WTC11 (cell line): ENCODE data around the gene SLC24A3. TPM values are rescaled to one million over a fixed set of nuclear protein-coding genes. Genes with fewer than 3 reads are reported as not detected.

ENCODE experiments used
- ATAC-seq: fragments of 200-7000 bp; cut with Tn5 transposase; 2 replicates; pipeline ENCODE4 v1.10.0; 2021; ENCODE audit warnings: mild to moderate bottlenecking, moderate library complexity
- Bru-seq: library from RNA; stranded (reverse); fragments of 400-500 nt; gene quantifications from one replicate; lab custom pipeline; 2021; lab: Mats Ljungman, UMichigan
- CTCF ChIA-PET: fragments of 300-600 bp; sonication (Branson Sonifier 250); formaldehyde crosslinking; loops from one replicate; lab custom pipeline; 2021; ENCODE audit warnings: antibody characterized with exemption; lab: Charles Lee
- POLR2A ChIA-PET: fragments of 350-600 bp; sonication (Branson Sonifier 250); formaldehyde crosslinking; loops from one replicate; lab custom pipeline; 2021; ENCODE audit warnings: antibody characterized with exemption; lab: Charles Lee
- DNase-seq: peaks from one replicate; pipeline ENCODE4 v3.0.0; 2021; ENCODE audit warnings: low spot score
- H3K27ac Mint-ChIP-seq: 2 replicates; pipeline ENCODE4 v1.8.0; 2021; ENCODE audit warnings: mixed read lengths
- H3K27me3 Mint-ChIP-seq: 2 replicates; pipeline ENCODE4 v1.8.0; 2021; ENCODE audit warnings: low read depth, mild to moderate bottlenecking, moderate library complexity, mixed read lengths
- H3K36me3 Mint-ChIP-seq: 2 replicates; pipeline ENCODE4 v1.8.0; 2021; ENCODE audit warnings: mixed read lengths
- H3K4me1 Mint-ChIP-seq: 2 replicates; pipeline ENCODE4 v1.8.0; 2022; ENCODE audit warnings: mixed read lengths
- H3K4me3 Mint-ChIP-seq: 2 replicates; pipeline ENCODE4 v1.8.0; 2021; ENCODE audit warnings: mild to moderate bottlenecking, moderate library complexity, mixed read lengths
- H3K9me3 Mint-ChIP-seq: 2 replicates; pipeline ENCODE4 v1.8.0; 2021; ENCODE audit warnings: mixed read lengths
- ARID4B ChIP-seq: sonication (generic); formaldehyde crosslinking; IDR thresholded peaks from 2 replicates; pipeline ENCODE4 v1.8.0; 2023; ENCODE audit warnings: missing genetic modification reagents, mild to moderate bottlenecking, borderline replicate concordance
- CDX4 ChIP-seq: fragments of 250-450 bp; sonication (Bioruptor Pico); IDR thresholded peaks from 2 replicates; pipeline ENCODE4 v1.9.0; 2021; ENCODE audit warnings: moderate library complexity, mild to moderate bottlenecking, inconsistent platforms, borderline replicate concordance
- CREM ChIP-seq: sonication (generic); formaldehyde crosslinking; IDR thresholded peaks from 2 replicates; pipeline ENCODE4 v1.8.1; 2022; ENCODE audit warnings: mild to moderate bottlenecking, missing genetic modification reagents, moderate library complexity
- E2F4 ChIP-seq: sonication (generic); formaldehyde crosslinking; IDR thresholded peaks from 2 replicates; pipeline ENCODE4 v1.8.1; 2022; ENCODE audit warnings: low read depth, mild to moderate bottlenecking, moderate library complexity, missing genetic modification reagents, borderline replicate concordance
- ERG ChIP-seq: fragments of 250-450 bp; sonication (Bioruptor Pico); IDR thresholded peaks from 2 replicates; pipeline ENCODE4 v1.8.0; 2021; ENCODE audit warnings: mild to moderate bottlenecking
- ESRRA ChIP-seq: sonication (generic); formaldehyde crosslinking; IDR thresholded peaks from 2 replicates; pipeline ENCODE4 v1.8.1; 2022; ENCODE audit warnings: mild to moderate bottlenecking, missing genetic modification reagents, borderline replicate concordance
- FOXJ3 ChIP-seq: sonication (generic); formaldehyde crosslinking; IDR thresholded peaks from 2 replicates; pipeline ENCODE4 v1.9.0; 2021; ENCODE audit warnings: missing genetic modification reagents, mild to moderate bottlenecking, borderline replicate concordance
- GABPB1 ChIP-seq: sonication (generic); formaldehyde crosslinking; IDR thresholded peaks from 2 replicates; pipeline ENCODE4 v1.8.1; 2023; ENCODE audit warnings: mild to moderate bottlenecking, missing genetic modification reagents
- HMGA2 ChIP-seq: fragments of 250-450 bp; sonication (Bioruptor Pico); IDR thresholded peaks from 2 replicates; pipeline ENCODE4 v1.4.0; 2021; ENCODE audit warnings: mild to moderate bottlenecking, moderate library complexity
- JAZF1 ChIP-seq: fragments of 250-450 bp; sonication (Bioruptor Pico); IDR thresholded peaks from 2 replicates; pipeline ENCODE4 v1.9.0; 2021; ENCODE audit warnings: moderate library complexity, mild to moderate bottlenecking, inconsistent platforms
- JUN ChIP-seq: sonication (generic); formaldehyde crosslinking; IDR thresholded peaks from 2 replicates; pipeline ENCODE4 v1.8.0; 2023; ENCODE audit warnings: mild to moderate bottlenecking, missing genetic modification reagents
- NFATC4 ChIP-seq: fragments of 250-450 bp; sonication (Bioruptor Pico); IDR thresholded peaks from 2 replicates; pipeline ENCODE4 v1.9.0; 2021; ENCODE audit warnings: mild to moderate bottlenecking
- NFE2L1 ChIP-seq: sonication (generic); formaldehyde crosslinking; IDR thresholded peaks from 2 replicates; pipeline ENCODE4 v1.8.1; 2023; ENCODE audit warnings: missing genetic modification reagents
- NR1H2 ChIP-seq: sonication (generic); formaldehyde crosslinking; IDR thresholded peaks from 2 replicates; pipeline ENCODE4 v1.9.0; 2021; ENCODE audit warnings: mild to moderate bottlenecking, moderate library complexity, missing genetic modification reagents
- OVOL2 ChIP-seq: fragments of 250-450 bp; sonication (Bioruptor Pico); IDR thresholded peaks from 2 replicates; pipeline ENCODE4 v1.9.0; 2021; ENCODE audit warnings: mild to moderate bottlenecking, borderline replicate concordance
- PRRX2 ChIP-seq: fragments of 250-450 bp; sonication (Bioruptor Pico); IDR thresholded peaks from 2 replicates; pipeline ENCODE4 v1.8.0; 2021; ENCODE audit warnings: mild to moderate bottlenecking
- SMAD3 ChIP-seq: sonication (generic); formaldehyde crosslinking; IDR thresholded peaks from 2 replicates; pipeline ENCODE4 v1.8.0; 2022; ENCODE audit warnings: missing genetic modification reagents, mild to moderate bottlenecking, borderline replicate concordance
- TEAD1 ChIP-seq: sonication (generic); formaldehyde crosslinking; IDR thresholded peaks from 2 replicates; pipeline ENCODE4 v1.8.0; 2022; ENCODE audit warnings: mild to moderate bottlenecking, missing genetic modification reagents
- TEAD4 ChIP-seq: sonication (generic); formaldehyde crosslinking; IDR thresholded peaks from 2 replicates; pipeline ENCODE4 v1.8.0; 2022; ENCODE audit warnings: mild to moderate bottlenecking, missing genetic modification reagents
- TP53 ChIP-seq: sonication (generic); formaldehyde crosslinking; IDR thresholded peaks from 2 replicates; pipeline ENCODE4 v1.8.1; 2023; ENCODE audit warnings: mild to moderate bottlenecking, missing genetic modification reagents
- ZNF219 ChIP-seq: sonication (generic); formaldehyde crosslinking; IDR thresholded peaks from 2 replicates; pipeline ENCODE4 v1.8.0; 2023; ENCODE audit warnings: missing genetic modification reagents, mild to moderate bottlenecking, borderline replicate concordance
- ZNF232 ChIP-seq: sonication (generic); formaldehyde crosslinking; IDR thresholded peaks from 2 replicates; pipeline ENCODE4 v1.8.0; 2022; ENCODE audit warnings: mild to moderate bottlenecking, missing genetic modification reagents
- ZNF263 ChIP-seq: sonication (generic); formaldehyde crosslinking; IDR thresholded peaks from 2 replicates; pipeline ENCODE4 v1.8.1; 2022; ENCODE audit warnings: low read depth, mild to moderate bottlenecking, moderate library complexity, missing genetic modification reagents
- ZNF423 ChIP-seq: fragments of 250-450 bp; sonication (Bioruptor Pico); IDR thresholded peaks from 2 replicates; pipeline ENCODE4 v2.1.2; 2022; ENCODE audit warnings: mild to moderate bottlenecking, moderate library complexity
- long read RNA-seq, 3 experiments: library from RNA in 1 of 3; library from capped mRNA in 1 of 3; library from polyadenylated mRNA in 1 of 3; unstranded in 2 of 3; stranded (forward) in 1 of 3; transcript quantifications; one replicate each; pipeline ENCODE4 v2.0.0, GENCODE V29; 2021
- total RNA-seq: library from RNA; stranded (reverse); gene quantifications from 3 replicates; pipeline ENCODE4 v1.2.3, GENCODE V29; 2021
- TF ChIP-seq, protein P1 (sequence below): sonication (generic); formaldehyde crosslinking; IDR thresholded peaks from 2 replicates; pipeline ENCODE4 v1.8.0; 2022; ENCODE audit warnings: mild to moderate bottlenecking, missing genetic modification reagents

Gene SLC24A3
- total RNA-seq (4.7 to 5.7 TPM (median 5.3 TPM) in 3 replicates), Bru-seq, nascent RNA (percentile 50 among the genes with signal in this experiment)
- long read RNA-seq, experiment 1, partial matches to known transcripts, result 3 of 10 reads
- long read RNA-seq, experiment 1, other reads (novel, unspliced or antisense), result 7 of 10 reads
- long read RNA-seq, experiment 2, partial matches to known transcripts, result 1 of 4 reads
- long read RNA-seq, experiment 2, other reads (novel, unspliced or antisense), result 3 of 4 reads
- long read RNA-seq, experiment 3, result 0 reads

GRCh38 chr20:19212469-19212815 lies at the start of gene SLC24A3:
Gene SLC24A3, plus strand, starts transcription at chr20:19212642.
- H3K36me3 Mint-ChIP-seq, result no peaks in the 10 kb centered on the region

GRCh38 chr20:19170148-19170547 lies 42.3 kb upstream of the SLC24A3 start:
- DNase-seq (no peak), ATAC-seq (no peak)
- POLR2A ChIA-PET, result no interaction called here
- no peak overlapping the region for H3K4me3 Mint-ChIP-seq
- H3K9me3 Mint-ChIP-seq, result peaks cover 45% of the 10 kb centered on the region
- H3K27me3 Mint-ChIP-seq, result peaks cover 26% of the 10 kb centered on the region
- TF ChIP-seq FOXJ3 (CRISPR knock-in tag), result no peak
- no peak for TF ChIP-seq ZNF232
- TF ChIP-seq JAZF1 (CRISPR knock-in tag), result no peak
- no peak for TF ChIP-seq JUN (CRISPR knock-in tag)
- no peak for TF ChIP-seq NR1H2 (CRISPR knock-in tag)
- no peak for TF ChIP-seq NFE2L1
- no peak for TF ChIP-seq ERG (CRISPR knock-in tag)
- no peak for TF ChIP-seq E2F4 (CRISPR knock-in tag)
- no peak for TF ChIP-seq ZNF423
- no peak for TF ChIP-seq CREM
- TF ChIP-seq, protein P1, sequence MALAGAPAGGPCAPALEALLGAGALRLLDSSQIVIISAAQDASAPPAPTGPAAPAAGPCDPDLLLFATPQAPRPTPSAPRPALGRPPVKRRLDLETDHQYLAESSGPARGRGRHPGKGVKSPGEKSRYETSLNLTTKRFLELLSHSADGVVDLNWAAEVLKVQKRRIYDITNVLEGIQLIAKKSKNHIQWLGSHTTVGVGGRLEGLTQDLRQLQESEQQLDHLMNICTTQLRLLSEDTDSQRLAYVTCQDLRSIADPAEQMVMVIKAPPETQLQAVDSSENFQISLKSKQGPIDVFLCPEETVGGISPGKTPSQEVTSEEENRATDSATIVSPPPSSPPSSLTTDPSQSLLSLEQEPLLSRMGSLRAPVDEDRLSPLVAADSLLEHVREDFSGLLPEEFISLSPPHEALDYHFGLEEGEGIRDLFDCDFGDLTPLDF (CRISPR knock-in tag), result no peak
- TF ChIP-seq GABPB1 (CRISPR knock-in tag), result no peak
- TF ChIP-seq CDX4 (CRISPR knock-in tag), result no peak
- TF ChIP-seq OVOL2 (CRISPR knock-in tag), result no peak
- no peak for TF ChIP-seq PRRX2 (CRISPR knock-in tag)
- TF ChIP-seq NFATC4, result no peak
- TF ChIP-seq ESRRA, result no peak
- no peak for TF ChIP-seq HMGA2 (CRISPR knock-in tag)
- TF ChIP-seq ZNF219 (CRISPR knock-in tag), result no peak
- no peak overlapping the region for H3K27ac Mint-ChIP-seq
- CTCF ChIA-PET, result no interaction called here
- no peaks in the 10 kb centered on the region for H3K4me1 Mint-ChIP-seq
- peaks cover 12% of the 10 kb centered on the region for H3K36me3 Mint-ChIP-seq

More at GRCh38 chr20:19212469-19212815, at the start of gene SLC24A3:
- peak; percentile 93; the same call in 1 of the 2 replicates for TF ChIP-seq ZNF263
- TF ChIP-seq TEAD1 (CRISPR knock-in tag), result no peak
- H3K9me3 Mint-ChIP-seq, result no peaks in the 10 kb centered on the region
- H3K4me3 Mint-ChIP-seq, result peak within 1 kb of the TSS; percentile 65
- DNase-seq (peak; percentile 39), ATAC-seq (peak; percentile 6)
- peaks cover 65% of the 10 kb centered on the region for H3K4me1 Mint-ChIP-seq
- H3K27me3 Mint-ChIP-seq, result peaks cover 18% of the 10 kb centered on the region
- H3K27ac Mint-ChIP-seq, result no peak within 1 kb of the TSS
- ChIA-PET CTCF (interaction anchor here (0.7 to 2.3 kb wide), 13 partner anchors 9 to 580 kb away, joined by 3 to 21 read pairs (median 3); no protein-coding TSS in a partner anchor), POLR2A (interaction anchor here (0.6 kb wide), 1 partner anchor 271 kb away, joined by 3 read pairs; no protein-coding TSS in a partner anchor)

DNA sequence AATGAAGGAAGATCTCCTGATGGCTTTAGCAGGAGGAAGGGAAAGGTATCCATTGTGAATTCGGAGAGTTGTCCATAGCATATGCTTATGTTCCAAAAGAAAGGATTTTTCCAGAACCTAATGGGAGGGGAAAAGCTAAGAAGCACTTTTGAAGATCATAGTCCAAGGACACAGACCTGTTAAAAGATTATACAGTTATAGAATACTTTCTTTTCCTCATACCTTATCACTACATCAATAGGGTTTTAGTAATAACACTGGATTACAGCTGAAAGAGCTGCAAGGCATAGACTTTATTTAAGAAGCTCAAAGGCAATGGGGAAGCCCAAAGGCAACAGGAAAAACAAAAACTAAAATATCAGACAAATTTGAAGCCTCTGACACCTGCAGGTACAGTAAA lies 39.8 kb upstream of the SLC24A3 start:
- H3K4me3 Mint-ChIP-seq, result no peak overlapping the region
- peaks cover 10% of the 10 kb centered on the region for H3K36me3 Mint-ChIP-seq
- DNase-seq (no peak), ATAC-seq (no peak)
- H3K9me3 Mint-ChIP-seq, result peaks cover 26% of the 10 kb centered on the region
- H3K4me1 Mint-ChIP-seq, result no peaks in the 10 kb centered on the region
- no peak overlapping the region for H3K27ac Mint-ChIP-seq
- POLR2A ChIA-PET, result no interaction called here
- CTCF ChIA-PET, result no interaction called here
- peaks cover 11% of the 10 kb centered on the region for H3K27me3 Mint-ChIP-seq
- no peak for TF ChIP-seq CDX4 (CRISPR knock-in tag)
- TF ChIP-seq SMAD3, result no peak
- TF ChIP-seq OVOL2 (CRISPR knock-in tag), result no peak
- TF ChIP-seq TEAD4 (CRISPR knock-in tag), result no peak
- no peak for TF ChIP-seq TP53 (CRISPR knock-in tag)
- no peak for TF ChIP-seq ARID4B (CRISPR knock-in tag)
